HG02759 (cell line): ENCODE data around the gene DHRS7.

Source experiments
- ATAC-seq: cut with Tn5 transposase; IDR thresholded peaks from one replicate; pipeline ENCODE4 v1.9.1; 2021; ENCODE audit warnings: mild to moderate bottlenecking, moderate library complexity; ENCODE audit not compliant: unreplicated experiment

Gene DHRS7, protein sequence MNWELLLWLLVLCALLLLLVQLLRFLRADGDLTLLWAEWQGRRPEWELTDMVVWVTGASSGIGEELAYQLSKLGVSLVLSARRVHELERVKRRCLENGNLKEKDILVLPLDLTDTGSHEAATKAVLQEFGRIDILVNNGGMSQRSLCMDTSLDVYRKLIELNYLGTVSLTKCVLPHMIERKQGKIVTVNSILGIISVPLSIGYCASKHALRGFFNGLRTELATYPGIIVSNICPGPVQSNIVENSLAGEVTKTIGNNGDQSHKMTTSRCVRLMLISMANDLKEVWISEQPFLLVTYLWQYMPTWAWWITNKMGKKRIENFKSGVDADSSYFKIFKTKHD

DNA sequence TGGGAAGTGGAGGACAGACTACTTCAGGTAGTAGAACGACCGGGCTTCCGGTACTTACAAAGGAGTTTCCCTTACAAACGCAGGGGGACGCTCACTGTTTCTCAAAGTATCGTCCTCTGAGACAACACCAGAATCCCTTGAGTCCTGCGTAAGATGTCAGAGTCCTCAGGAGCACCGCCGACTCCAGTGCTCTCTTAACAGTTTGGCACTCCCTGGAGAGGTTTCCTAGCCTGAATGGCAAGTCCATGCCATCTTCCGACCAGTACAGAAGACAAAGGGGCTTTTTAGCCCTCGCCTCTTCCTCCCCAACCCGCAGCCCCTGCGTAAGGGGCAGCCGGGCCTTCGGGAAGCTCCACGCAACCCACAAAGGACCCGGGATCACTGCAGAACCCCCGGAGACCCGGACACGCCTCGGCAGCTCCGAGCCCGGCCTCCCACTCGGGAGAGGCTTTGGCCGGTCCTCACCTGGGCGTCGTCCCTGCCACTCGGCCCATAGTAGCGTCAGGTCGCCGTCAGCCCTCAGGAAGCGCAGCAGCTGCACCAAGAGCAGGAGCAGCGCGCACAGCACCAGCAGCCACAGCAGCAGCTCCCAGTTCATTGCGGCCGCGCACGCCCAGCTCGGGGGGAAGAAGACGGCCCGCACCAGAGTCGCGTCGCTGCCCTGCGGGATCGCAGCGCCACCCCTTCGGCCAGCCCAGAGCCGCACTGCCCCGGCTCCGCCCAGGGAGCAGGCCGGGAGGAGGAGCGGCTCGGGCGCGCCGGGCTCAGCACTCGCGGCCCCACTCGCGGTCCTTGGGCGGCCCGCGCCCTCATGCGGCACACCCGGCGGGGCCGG is at the start of gene DHRS7:
TSS of gene DHRS7 (minus strand) at position 687 of the 835 bp plus-strand sequence. CDS start at position 598, 89 bp downstream.
- ATAC-seq, result peak; percentile 92

DNA sequence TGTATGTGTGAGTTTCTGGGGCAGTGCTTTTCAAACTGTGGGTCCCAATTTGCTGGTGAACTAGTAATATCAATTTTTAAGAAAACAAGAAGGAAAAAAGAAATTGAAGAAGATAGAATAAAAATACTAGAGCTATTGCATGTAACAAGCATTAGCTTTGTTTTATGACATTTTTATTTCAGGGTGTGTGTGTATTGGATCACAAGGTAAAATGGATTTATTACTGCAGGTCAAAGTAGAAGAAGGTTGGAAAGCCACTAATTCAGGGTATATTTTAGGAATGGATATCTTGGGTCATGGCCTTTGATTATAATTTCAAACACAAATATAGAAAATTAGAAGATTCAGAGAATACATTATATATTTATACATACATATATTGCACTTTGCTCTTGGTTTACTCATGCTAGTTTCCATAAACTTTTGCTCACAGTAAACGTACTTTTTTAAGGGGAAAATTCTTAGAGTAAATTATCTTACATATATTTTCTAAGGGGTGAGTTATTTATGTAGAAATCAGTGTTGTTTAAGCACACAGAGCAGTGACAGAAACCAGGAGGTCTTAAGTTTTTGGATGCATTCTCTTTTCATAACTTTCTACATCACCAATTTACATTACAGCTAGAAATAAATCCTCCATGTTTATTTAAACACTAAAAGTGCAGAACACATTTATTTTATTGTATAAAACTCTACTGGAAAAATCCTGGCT is 49.4 kb upstream of the DHRS7 start:
- no peak for ATAC-seq

DNA sequence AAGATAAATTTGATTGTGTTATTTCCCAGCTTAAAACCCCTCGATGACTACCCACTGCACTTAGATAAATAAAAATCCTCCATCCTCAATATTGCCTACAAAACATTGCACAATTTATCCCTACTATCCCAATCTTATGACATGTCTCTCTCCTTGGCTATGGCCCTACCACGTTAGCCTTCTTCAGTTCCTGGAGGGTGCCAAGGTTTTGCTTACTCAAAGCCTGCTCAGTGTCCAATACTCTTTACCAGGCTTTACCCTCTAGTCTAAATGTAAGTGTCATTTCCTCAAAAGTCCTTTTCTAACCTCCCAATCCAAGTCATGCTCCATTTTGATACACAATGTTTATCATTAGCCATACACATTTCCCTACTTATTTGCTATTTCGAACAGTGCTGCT is 48.8 kb upstream of the DHRS7 start:
- no peak for ATAC-seq

DNA sequence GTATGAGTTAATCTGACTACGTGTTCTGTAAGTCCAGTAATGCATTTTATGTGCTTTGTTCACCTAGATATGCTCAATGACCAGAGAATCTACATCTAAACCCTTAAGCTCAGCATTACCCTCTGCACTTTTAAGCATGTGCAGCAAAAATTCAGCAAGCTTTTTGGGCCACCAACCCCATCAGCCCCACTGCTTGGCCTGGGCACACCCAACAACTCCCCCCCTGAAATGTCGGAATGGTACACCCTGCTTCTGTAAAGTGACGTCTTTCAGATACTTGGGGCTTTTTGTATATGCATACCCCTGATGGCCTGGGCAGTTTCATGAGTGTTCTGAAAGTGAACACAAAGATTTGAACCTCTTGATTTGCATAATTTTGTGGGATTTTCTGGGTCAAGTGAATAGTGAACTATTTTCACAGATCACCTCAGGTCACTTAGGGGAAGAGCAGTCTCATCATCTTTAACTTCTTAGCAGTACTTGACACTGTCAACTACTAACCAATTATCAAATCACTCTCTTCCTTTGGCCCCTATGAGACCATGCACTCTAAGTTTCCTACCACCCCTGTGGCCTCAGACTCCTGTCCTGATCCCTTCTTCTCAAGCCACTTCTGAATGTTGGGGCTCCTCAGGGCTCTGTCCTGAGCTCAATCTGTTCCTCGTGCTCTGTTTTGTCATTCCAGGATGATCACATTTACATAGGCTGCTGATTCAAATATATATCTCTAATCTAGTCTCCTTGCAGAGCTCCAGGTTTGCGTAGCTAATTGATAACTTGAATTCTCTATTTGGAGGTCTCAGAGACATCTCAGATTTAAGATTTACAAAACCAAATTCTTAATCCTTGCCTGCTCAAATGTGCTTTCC is 47.5 kb upstream of the DHRS7 start:
- ATAC-seq, result peak; percentile 91

DNA sequence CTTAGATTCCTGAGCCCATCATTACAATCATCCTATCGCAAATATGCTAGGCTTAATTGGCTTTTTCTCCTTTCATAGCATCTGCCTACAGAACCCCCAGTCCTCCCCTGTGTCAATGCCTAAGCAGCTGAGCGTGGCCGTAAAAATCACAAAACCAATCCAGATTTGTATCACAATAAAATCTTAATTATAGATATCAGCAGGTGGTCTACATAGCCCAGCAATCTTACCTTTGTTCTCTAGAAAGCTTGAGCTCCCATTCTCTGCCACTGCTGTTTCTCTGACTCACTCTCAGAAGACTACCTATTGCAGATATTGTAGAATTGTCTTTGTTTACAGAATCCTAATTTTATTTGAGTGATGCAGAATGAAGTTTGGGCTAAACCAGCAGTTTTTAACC is 46.0 kb upstream of the DHRS7 start:
- ATAC-seq, result no peak

DNA sequence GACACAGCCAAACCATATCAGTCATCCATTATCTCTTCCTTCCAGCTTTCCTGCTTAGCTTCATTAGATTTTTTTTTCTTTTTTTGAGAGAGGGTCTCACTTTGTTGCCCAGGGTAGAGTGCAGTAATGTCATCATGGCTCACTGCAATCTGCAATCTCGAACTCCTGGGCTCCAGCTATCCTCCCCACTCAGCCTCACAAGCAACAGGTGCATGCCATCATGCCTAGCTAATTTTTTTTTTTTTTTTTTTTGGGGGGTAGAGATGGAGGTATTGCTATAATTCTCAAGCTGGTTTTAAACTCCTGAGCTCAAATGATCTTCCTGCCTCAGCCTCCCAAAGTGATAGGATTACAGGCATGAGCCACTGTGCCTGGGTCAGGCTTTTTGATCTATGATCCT is 45.5 kb upstream of the DHRS7 start:
- ATAC-seq, result no peak

DNA sequence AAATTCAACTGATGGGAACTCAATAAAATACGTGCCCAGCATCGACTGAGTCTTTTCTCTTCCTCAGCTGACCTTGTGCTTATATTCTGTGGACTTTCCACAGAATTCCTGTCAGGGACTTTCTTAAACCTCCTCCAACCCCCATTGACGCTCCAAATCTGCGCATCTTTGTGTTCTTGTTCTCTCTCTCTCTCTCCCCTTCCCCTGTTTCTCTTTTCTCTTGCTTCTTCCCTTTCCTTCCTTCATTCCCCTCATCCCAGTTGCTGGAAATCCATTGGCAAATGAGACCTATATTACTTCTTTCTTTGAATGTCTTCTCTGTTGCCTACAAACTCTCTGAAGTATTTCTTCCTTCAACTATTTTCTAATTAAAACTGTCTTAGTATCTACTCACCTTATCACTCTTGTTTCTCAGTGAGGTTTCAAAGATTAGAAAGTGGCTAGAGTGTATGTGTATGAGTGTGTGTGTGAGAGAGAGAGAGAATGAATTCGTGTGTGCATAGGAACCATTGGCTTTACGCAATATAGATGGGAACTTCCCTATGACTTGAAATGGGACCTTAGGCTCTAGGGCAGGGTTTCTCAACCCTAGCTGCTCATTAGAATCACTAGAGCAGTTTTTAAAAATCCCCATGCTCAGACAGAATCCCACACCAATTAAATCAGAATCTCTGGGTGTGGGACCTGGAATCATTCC is 41.8 kb upstream of the DHRS7 start:
- ATAC-seq, result peak; percentile 47

DNA sequence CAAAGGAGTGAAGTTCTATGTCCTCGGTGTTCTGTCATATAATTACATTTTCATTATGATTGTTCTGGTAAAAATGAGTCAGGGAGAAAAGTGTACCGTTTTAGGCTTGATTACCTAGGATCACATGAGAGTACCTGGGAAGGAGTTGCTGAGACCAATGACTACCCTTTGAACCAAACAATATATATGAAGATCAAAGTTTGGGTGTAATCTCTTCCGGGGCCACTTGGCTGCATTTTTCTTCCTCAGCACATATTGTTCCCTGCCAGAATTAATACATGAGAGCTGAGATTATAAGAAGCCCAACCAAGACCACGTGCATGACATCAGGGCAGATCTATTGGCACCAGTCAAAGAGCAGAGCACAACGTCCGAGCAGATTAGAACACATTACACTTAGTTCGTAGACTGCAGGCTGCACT is 41.1 kb upstream of the DHRS7 start:
- ATAC-seq, result no peak

DNA sequence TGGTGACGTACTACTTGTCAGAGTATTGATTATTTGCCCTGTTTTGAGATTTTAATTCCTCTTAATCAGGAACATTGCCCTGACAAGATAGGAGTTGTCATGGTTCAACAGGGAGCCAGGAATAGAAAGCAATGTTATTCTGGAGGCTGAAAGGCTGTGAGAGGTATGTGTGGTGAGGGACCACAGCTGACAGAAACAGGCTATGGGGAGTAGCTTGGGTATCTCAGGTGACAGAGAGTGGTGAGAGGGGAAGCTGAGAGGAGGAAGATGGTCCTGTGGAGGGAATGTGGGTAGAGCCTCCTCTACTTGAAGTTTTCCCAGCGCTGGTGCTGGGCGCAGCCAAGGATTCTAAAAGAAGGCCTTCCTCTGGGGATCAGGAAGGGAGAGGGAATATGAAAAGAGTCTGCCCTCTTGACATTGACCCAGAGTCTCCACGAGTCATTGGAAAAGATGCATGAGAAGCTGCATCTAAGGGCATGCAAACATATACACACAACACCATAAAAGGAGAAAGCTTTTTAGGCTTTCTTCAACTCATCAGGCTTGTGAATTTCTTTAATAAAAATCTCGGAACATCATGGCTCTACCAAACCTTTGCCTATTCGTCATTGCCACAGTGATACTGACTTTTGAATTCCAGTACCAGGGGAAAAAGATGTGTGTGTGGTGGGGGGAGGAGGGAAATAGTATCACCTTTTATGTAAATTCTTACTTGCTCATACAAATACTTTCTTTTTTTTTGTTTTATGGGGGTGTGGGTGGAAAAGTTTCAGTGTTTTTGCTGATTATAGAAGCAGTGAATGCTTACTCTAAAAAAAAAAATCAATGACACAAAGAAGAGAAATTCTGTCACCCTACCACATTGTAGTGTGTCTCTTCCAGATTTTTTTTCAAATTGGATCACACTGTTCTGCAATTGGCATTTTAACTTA is 39.9 kb upstream of the DHRS7 start:
- ATAC-seq, result peak; percentile 54

DNA sequence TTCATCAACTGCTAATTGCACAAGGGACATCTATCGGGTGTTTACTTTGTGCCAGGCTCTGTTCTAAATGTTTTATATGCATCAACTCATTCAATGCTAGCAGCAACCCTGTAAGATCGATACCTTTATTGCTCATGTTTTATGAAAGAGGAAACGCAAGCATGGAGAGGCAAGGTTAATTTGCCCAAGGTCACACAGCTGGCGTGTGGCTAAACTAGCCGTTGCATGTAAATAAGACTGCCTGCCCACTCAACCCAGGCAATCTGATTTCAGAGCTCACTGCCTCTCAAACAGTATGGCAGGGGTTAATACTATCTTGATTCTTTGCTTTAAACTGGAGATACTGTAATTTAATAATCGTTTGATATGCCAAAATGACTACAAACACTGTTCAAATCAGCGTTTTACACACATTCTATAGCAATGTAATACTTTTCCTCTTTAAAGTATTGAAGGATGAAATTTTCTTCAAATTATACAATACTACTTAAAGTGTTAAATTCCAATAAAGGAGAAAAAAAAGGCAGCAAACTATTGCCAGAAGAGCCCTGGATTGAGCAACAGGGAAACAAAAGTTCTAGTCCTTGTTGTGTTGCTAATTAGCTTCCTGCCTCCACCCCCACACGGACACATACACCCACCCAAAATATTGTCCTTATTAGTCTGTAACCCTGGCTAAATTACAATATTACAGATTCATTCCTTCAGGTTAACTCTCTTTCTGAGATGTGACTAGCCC is 39.1 kb upstream of the DHRS7 start:
- peak; percentile 81 for ATAC-seq

DNA sequence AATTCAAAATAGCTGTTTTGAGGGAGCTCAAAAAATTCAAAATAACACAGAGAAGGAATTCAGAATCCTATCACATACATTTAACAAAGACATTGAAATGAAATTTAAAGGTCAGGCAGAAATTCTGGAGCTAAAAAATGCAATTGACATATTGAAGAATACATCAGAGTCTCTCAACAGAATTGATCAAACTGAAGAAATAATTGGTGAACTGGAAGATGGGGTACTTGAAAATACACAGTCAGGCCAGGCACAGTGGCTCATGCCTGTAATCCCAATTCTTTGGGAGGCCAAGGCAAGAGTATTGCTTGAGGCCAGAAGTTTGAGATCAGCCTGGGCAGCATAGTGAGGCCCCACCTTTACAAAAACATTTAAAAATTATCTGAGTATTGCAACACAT is 34.1 kb upstream of the DHRS7 start:
- ATAC-seq, result no peak

DNA sequence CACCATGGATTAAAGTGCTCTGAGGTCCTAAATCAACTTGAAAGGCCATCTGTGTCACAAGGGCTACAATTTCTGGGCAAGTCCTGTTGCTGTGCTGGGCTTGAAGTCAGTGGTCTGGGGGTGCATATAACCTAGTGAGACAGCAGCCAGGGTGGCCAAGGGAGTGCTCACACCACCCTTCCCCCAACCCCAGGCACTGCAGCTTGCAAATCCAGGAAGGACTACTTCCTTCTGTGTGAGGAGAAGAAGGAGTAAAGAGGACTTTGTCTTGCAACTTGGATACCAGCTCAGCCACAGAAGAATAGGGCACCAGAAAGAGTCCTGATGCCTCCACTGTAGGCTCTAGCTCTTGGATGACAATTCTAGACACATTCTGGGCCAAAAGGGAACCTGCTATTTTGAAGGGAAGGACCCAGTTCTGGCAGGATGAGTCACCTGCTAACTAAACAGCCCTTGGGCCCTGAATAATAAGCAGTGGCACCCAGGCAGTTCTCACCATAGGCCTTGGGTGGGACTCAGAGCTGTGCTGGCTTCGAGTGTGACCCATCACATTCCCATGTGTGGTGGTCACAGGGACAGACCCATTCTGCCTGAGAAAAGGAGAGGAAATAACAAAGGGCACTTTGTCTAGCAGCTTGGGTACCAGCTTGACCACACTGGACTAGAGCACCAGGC is 32.6 kb upstream of the DHRS7 start:
- ATAC-seq, result no peak

DNA sequence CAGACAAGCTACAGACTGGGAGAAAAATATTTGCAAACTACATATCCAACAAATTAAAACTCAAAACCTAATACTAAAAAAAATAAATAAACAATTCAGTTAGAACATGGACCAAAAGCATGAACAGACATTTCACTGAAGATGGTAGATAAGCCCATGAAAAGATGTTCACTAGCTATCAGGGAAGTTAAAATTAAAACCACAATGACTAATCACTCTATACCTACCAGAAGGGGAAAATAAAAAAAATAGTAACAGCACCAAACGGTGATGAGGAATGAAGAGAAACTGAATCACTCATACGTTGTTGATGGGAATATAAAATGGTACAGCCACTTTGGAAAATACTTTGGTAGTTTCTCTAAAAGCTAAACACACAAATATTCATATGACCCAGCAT is 31.1 kb upstream of the DHRS7 start:
- ATAC-seq, result no peak

DNA sequence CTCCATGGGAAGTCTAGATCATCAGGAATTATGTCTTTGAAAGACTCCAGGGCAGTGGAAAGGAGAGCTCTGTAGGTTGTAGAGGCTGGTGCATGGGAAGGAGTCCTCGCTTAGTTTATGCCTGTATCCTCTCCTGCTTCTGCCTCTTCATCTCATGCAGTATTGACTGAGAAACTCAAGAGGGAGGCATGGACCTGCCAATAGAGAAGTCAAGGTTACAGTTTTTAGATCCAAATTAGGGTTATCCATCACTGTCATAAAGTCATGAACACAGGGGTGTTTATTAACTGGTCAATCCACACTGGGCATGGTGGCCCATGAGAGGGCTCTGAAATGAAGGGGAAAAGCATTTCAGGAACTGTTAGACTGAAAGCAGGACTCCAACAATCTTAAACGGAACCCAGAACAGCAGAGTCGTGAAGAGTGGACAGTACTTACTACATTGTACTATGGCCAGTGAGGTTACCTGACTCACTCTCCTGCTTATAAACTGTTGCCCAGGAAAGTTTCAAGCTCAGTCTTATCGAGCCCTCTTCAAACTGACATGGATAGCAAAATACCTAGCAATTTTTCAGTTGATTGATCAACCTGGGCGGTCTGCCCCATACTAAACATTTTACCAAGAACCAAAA is 30.1 kb upstream of the DHRS7 start:
- ATAC-seq, result peak; percentile 80

DNA sequence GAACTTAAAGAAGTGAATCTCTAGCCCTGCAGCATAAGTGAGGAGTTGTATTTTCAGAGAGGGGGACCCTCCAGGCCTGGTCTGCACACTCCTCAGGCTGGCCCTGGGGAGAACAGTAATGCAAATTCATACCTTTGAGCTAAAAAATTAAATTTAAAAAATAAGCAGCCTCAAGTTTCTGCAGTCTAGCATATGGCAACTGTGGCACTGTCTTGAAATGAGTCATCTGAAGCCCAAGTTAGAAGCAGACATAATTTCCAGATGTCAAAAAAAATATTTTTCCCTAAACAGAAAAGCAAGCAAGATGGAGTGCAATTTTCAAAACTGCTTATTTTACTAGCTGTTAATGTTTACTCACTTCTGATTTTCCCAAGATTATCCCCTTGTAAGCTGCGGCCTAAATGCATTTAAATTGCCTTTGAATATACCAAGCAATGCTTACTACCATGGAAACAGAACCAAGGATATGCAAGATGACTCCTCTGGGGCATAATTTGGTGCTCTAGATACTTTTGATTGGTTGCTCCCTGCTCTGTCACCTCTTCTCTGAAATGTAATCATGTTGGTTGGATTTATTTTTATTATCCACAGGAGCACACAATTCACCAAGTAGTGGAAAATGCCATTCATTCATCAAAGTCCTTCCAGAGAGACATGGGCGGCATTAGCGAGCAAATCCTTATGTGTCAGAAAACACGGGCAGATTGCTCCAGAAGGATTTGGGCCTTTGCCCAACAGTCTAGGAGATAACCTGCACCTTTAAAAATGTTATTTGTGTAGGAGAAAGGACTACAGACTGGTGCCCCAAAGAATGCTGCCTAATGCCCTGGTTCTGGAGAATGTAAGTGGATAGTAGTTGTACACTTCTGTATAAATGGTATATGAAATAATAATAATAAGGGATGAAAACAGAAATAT is 25.0 kb upstream of the DHRS7 start:
- ATAC-seq, result peak; percentile 53

DNA sequence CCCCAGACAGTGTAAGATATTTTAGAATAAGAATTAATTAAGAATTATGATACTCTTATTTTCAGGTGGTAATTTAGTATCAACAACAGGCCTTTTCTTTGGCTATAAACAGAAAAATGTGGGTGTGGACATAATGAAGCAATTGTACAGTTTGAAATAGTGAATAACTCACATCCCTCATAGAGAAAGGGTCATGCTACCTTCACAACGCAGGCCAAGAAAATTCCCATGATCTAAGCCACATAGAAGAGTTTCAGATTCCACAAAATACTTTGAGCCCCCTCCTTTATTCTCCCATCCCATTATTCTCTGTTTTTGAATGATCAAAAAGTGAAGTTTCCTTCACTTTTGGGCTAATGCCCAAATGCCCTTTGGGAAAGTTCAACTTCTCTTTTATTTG is 23.5 kb upstream of the DHRS7 start:
- ATAC-seq, result no peak
